Aorta (tissue), 5 donors: ENCODE measurements around the gene IFI27L2. TPM values are rescaled to one million over a fixed set of nuclear protein-coding genes. Genes with fewer than 3 reads are reported as not detected.

Experiments used
- ATAC-seq: fragments of 200-7000 bp; cut with Tn5 transposase; one replicate; pipeline ENCODE4 v1.9.1; 2022; ENCODE audit warnings: moderate library complexity; ENCODE audit not compliant: low FRiP score
- DNase-seq, 2 donors: peaks; one replicate each; pipeline ENCODE4 v3.0.0-alpha.2; 2020
- H3K27ac ChIP-seq, 2 donors: one replicate each; pipeline ENCODE4 v1.5.1; 2013; ENCODE audit warnings: low read length in 2 of 2, mild to moderate bottlenecking in 2 of 2, moderate library complexity in 2 of 2, control low read depth in 1 of 2, inconsistent platforms in 1 of 2, low read depth in 1 of 2
- H3K27me3 ChIP-seq, 2 donors: one replicate each; pipeline ENCODE4 v1.6.1; 2013; ENCODE audit warnings: control low read depth in 1 of 2, low read length in 1 of 2, mild to moderate bottlenecking in 1 of 2, moderate library complexity in 1 of 2; ENCODE audit not compliant: insufficient read depth in 2 of 2, control insufficient read depth in 1 of 2
- H3K36me3 ChIP-seq, 2 donors: one replicate each; pipeline ENCODE4 v1.6.1; 2013; ENCODE audit warnings: control low read depth in 1 of 2, low read length in 1 of 2, mild to moderate bottlenecking in 1 of 2; ENCODE audit not compliant: insufficient read depth in 2 of 2, control insufficient read depth in 1 of 2
- H3K4me1 ChIP-seq, 2 donors: one replicate each; pipeline ENCODE4 v1.6.1; 2013; ENCODE audit warnings: low read length in 2 of 2, control low read depth in 1 of 2, mild to moderate bottlenecking in 1 of 2, moderate library complexity in 1 of 2; ENCODE audit not compliant: insufficient read depth in 2 of 2, control insufficient read depth in 1 of 2
- H3K4me3 ChIP-seq, 2 donors: one replicate each; pipeline ENCODE4 v1.5.1; 2013; ENCODE audit warnings: low read length in 2 of 2, control low read depth in 1 of 2, mild to moderate bottlenecking in 1 of 2
- H3K9me3 ChIP-seq: one replicate; pipeline ENCODE4 v1.6.1; 2013; ENCODE audit warnings: mild to moderate bottlenecking, low read length; ENCODE audit not compliant: control insufficient read depth
- WGBS, 2 donors: extraction: QIAGEN DNeasy Blood & Tissue Kit; methylation state at CpG; one replicate each; pipeline ENCODE4 v1.1.7; 2013; 5-methylcytosine and 5-hydroxymethylcytosine counted together
- intact Hi-C, 2 donors: fragments of 100-400 bp; cut with DNase I; formaldehyde crosslinking; loops; one replicate each; pipeline versions ENCODE4 v1.14.2 to v1.15.0; 2022
- polyA plus RNA-seq, 2 donors: library from polyadenylated mRNA; stranded (reverse); fragments of 200-250 nt; gene quantifications; one replicate each; pipeline ENCODE4 v1.2.3, GENCODE V29; 2013
- total RNA-seq, 2 donors: library from RNA; stranded (reverse); fragmentation: NEBNext Ultra II Directional; extraction: Animal tissue kit (Norgen Biotek cat#: 25700); gene quantifications; one replicate each; pipeline ENCODE4 v1.2.1, GENCODE V29; 2021
- donor health status: healthy with polysubstance abuse.
- donor health status: Bipolar disorder and iron deficiency.
- donor health status: DM: no; HTN: no; CAD: no.
- donor health status: DM: no; HTN: no; CAD: no.
- donor health status: DM: yes; HTN: yes; CAD: no.

Gene IFI27L2
- total and polyA plus RNA-seq, 4 donors: 52.4 to 168 (median 103) TPM

DNA sequence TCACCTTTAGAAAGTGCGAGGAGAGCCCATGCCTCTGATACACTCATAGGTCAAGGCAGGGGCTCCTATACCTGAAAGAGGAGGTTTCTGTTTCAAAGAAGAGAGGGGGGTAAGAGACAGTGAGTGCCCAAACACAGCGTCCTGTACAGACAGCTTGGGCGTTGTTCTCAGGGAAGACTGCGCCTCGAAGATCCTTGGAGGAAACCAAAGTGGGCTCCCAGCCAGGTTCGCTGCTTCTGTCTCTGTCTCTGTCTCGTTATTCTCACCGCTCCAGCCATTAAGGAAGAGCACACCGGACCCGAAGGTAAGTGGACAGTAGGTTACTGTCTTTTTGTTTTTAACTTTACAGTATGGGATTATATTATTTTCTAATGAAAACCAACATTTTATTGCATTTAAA, 24.7 kb downstream of the IFI27L2 start:
- DNase-seq: no peak
- no peaks in the 10 kb centered on the region for H3K27me3 ChIP-seq
- H3K9me3 ChIP-seq: no peaks in the 10 kb centered on the region
- WGBS, 2 donors: 90 to 95% methylated on average over 10 of the region's 10 CpGs
- no peak overlapping the region for H3K27ac ChIP-seq
- no peak for ATAC-seq
- H3K4me3 ChIP-seq: no peak overlapping the region
- H3K36me3 ChIP-seq: no peaks in the 10 kb centered on the region
- intact Hi-C loops: no loop called here
- no peaks in the 10 kb centered on the region for H3K4me1 ChIP-seq

DNA sequence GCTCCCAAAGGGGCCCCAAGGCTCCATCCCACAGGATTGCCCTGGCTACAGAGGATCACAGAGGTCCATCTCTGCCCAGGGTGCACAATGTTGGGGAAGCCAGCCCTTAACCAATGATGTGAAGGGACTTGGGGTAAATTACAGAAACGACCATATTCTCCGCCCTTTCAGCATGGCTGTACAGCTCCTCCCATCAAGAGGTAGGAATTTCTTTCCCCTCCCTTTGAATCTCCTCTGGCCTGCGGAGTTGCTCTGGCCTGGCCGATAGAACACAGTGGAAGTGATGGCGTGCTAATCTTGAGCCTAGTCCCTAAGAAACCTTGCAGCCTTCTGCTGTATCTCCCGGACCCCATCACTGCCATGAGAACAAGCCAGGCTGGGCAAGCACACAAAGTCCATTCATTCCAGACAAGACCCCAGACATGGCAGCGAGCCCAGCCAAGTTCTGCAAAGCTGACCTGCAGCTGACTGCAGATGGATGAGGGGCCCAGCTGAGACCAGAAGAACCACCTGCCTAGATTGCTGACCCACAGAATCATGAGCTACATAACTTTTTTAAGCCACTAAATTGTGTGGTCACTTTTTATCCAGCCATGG, 25.8 kb downstream of the IFI27L2 start:
- ATAC-seq (no peak), DNase-seq (no peak)
- Histone ChIP-seq H3K27me3 (no peaks in the 10 kb centered on the region), H3K4me1 (no peaks in the 10 kb centered on the region), H3K4me3 (no peak overlapping the region), H3K27ac (no peak overlapping the region), H3K36me3 (no peaks in the 10 kb centered on the region), H3K9me3 (no peaks in the 10 kb centered on the region)
- 38 to 42% methylated on average over 7 of the region's 7 CpGs for WGBS, 2 donors
- intact Hi-C loops: no loop called here

DNA sequence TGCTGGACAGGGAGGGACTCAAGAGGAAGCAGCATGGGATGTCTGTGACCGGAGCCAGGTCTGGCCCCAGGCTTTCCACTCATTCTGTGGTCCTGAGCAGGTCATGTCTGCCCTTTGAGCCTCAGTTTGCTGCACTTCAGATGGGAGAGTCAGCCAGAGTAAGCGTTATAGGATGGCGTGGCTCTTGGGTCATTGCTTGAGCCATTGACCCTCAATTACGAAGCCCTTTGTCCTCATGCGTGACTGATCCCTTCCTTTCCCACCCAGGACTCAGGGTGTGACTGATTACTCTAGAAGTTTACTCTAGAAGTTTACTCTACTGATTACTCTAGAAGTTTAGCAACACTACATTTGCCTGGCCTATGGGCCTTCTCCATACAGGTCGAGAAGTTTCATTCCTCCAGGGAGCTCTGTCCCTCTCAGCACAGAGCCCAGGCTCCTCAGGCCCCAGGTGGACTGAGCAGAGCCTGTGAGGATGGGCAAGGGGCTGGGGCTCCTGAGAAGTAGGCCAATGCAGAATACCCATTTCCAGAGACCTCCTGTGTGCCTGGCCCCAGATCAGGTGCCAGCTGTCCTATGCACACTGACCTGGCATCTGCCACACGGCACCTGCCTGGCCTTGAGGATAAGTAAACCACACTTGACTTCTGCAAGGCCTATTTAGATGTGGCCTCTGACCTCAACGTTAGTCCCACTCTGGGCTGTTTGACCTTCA, 26.5 kb downstream of the IFI27L2 start:
- no peaks in the 10 kb centered on the region for H3K36me3 ChIP-seq
- no peaks in the 10 kb centered on the region for H3K27me3 ChIP-seq
- intact Hi-C loops: no loop called here
- H3K27ac ChIP-seq: no peak overlapping the region
- H3K4me3 ChIP-seq: no peak overlapping the region
- DNase-seq (no peak), ATAC-seq (peak; percentile 31)
- no peaks in the 10 kb centered on the region for H3K9me3 ChIP-seq
- 88 to 89% methylated on average over 8 of the region's 8 CpGs for WGBS, 2 donors
- H3K4me1 ChIP-seq: no peaks in the 10 kb centered on the region

DNA sequence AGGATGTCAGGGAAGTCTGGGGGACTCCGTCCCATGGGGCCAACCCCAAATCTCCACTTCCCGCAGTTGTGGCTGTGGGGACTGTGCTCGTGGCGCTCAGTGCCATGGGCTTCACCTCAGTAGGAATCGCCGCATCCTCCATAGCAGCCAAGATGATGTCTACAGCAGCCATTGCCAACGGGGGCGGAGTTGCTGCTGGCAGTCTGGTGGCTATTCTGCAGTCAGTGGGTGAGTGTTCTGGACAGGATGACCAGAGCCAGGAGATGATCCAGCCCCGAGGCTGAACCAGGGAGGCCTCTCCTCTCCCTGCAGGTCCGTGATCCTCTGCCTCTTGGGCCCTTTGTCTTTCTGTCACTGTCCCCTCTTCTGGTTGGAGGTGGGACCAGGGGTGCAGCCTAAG, 27.7 kb downstream of the IFI27L2 start:
- DNase-seq: no peak
- peak; percentile 55 for ATAC-seq
- Histone ChIP-seq H3K9me3 (no peaks in the 10 kb centered on the region), H3K27ac (no peak overlapping the region), H3K27me3 (no peaks in the 10 kb centered on the region), H3K36me3 (no peaks in the 10 kb centered on the region), H3K4me1 (no peaks in the 10 kb centered on the region), H3K4me3 (no peak overlapping the region)
- WGBS, 2 donors: 90 to 93% methylated on average over 10 of the region's 10 CpGs
- intact Hi-C loops: no loop called here

DNA sequence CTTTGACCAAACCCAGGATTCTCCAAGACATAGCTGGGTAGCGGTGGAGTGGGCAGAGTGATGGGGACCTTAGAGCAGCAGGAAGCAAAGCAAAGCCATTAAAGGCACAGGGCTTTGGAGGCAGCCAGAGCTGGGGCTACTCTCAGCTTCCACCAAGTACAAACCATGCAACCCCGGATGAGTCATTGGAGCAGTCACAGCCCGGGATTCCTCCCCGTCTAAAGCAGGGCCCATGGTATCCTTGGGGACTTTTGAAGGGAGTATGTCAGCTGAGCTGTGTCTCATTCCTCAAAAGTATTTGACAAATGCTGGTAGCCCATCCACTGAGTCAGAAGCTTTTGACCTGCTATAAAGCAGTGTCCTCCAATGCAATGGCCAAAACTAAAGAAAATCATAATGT, 28.6 kb downstream of the IFI27L2 start:
- Histone ChIP-seq H3K27me3 (no peaks in the 10 kb centered on the region), H3K9me3 (no peaks in the 10 kb centered on the region), H3K4me3 (no peak overlapping the region), H3K4me1 (no peaks in the 10 kb centered on the region), H3K27ac (no peak overlapping the region), H3K36me3 (no peaks in the 10 kb centered on the region)
- ATAC-seq (peak; percentile 44), DNase-seq (no peak)
- intact Hi-C loops: no loop called here
- 67 to 77% methylated on average over 4 of the region's 4 CpGs for WGBS, 2 donors

DNA sequence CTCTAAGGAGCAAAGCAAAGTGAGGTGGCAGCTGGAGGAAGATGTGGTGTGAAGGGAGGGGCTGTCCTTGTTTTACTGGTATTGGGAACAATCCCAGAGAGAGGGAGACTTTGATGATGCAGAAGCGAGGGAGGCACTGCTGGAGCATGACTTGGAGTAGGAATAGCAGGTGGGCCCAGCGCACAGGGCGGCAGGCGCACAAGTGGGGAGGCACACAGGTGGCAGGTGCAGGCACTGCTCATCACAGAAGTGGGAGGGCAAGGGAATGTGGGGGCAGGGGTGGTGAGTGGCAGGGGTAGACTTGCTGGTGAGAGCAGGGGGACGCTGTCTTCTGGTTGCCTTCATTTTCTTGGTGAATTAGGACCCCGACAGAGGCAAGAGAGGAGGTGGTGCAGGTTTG, 30.4 kb downstream of the IFI27L2 start:
- no peak for ATAC-seq
- WGBS, 2 donors: 81 to 94% methylated on average over 6 of the region's 6 CpGs
- Histone ChIP-seq H3K4me1 (no peaks in the 10 kb centered on the region), H3K9me3 (no peaks in the 10 kb centered on the region), H3K36me3 (no peaks in the 10 kb centered on the region), H3K4me3 (no peak overlapping the region), H3K27ac (no peak overlapping the region), H3K27me3 (no peaks in the 10 kb centered on the region)
- intact Hi-C loops: no loop called here
- DNase-seq: no peak

DNA sequence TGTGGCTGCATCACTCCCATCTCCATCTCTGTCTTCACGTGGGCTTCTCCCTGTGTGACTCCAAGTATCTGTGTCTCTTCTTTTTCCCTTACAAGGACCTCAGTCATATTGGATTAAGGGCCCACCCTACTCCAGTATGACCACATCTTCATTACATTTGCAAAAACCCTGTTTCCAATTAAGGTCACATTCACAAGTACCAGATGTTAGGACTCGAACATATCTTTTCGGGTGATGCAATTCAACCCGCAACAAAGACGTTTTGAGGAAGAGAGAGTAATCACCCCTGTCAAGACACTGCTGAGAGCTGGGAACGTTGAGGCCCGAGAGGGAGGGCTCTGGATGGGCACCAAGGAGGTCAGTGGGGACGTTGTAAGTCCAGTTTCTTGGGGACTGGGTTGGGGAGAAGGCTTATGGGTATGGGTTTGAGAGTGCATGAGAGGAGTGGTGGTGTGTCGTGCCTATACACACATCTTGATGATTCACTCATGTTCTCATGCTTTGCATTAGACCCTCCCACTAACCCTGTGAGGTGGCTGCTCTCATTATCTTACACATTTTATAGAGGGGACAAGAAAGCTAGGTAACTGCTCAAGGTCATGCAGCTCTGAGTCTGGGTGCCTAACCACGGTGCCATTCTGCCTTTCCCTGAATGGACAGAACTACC, 30.9 kb downstream of the IFI27L2 start:
- intact Hi-C loops: no loop called here
- Histone ChIP-seq H3K4me3 (no peak overlapping the region), H3K4me1 (no peaks in the 10 kb centered on the region), H3K36me3 (no peaks in the 10 kb centered on the region), H3K9me3 (no peaks in the 10 kb centered on the region), H3K27me3 (no peaks in the 10 kb centered on the region), H3K27ac (no peak overlapping the region)
- 74 to 81% methylated on average over 10 of the region's 10 CpGs for WGBS, 2 donors
- no peak for DNase-seq
- ATAC-seq: no peak

DNA sequence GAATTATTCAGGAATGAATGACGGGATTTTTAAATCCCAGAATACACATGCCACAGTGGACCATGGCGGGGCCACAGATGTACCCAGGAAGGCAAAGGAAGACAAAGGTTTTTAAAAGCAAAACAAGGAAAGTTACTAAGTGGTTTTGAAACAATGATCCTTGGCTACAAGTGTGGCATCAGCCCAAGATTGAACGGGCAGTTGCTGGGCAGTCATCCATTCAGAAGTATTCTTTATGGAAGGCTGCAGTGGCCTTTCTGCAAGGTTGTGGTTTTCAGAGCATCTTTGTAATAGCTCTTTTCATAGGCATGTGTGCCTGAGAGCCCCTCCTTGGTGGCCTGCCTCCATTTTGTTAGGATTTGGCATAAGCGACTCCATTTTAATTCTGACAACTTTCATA, 32.3 kb downstream of the IFI27L2 start:
- DNase-seq (no peak), ATAC-seq (no peak)
- intact Hi-C loops: no loop called here
- 93% methylated on average over 4 of the region's 4 CpGs for WGBS, 2 donors
- Histone ChIP-seq H3K27ac (no peak overlapping the region), H3K4me3 (no peak overlapping the region), H3K4me1 (no peaks in the 10 kb centered on the region), H3K9me3 (no peaks in the 10 kb centered on the region), H3K36me3 (no peaks in the 10 kb centered on the region), H3K27me3 (no peaks in the 10 kb centered on the region)

DNA sequence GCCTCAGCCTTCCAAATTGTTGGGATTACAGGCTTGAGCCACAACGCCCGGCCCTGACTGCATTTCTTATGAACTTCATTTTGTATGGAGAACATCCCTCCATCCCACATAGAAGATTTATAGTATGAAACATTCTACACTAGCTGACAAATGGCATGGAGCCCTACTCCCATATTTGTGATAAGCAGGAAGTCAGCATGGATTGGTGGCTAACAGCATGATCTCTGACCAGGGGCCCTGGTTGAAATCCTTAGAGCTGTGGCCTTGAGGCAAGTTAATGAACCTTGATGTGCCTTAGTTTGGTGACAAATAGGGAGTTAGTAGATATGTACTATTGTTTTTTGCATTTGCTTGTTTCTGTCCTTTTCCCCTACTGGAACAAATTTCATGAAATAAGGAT, 36.0 kb downstream of the IFI27L2 start:
- 92 to 96% methylated on average over 2 of the region's 2 CpGs for WGBS, 2 donors
- H3K4me3 ChIP-seq: no peak overlapping the region
- no peak overlapping the region for H3K27ac ChIP-seq
- no peaks in the 10 kb centered on the region for H3K4me1 ChIP-seq
- ATAC-seq: no peak
- no peak for DNase-seq
- H3K27me3 ChIP-seq: no peaks in the 10 kb centered on the region
- intact Hi-C loops: no loop called here
- H3K9me3 ChIP-seq: no peaks in the 10 kb centered on the region
- H3K36me3 ChIP-seq: no peaks in the 10 kb centered on the region
